ENCODE measurements around the gene DEDD.

Gene DEDD

DNA sequence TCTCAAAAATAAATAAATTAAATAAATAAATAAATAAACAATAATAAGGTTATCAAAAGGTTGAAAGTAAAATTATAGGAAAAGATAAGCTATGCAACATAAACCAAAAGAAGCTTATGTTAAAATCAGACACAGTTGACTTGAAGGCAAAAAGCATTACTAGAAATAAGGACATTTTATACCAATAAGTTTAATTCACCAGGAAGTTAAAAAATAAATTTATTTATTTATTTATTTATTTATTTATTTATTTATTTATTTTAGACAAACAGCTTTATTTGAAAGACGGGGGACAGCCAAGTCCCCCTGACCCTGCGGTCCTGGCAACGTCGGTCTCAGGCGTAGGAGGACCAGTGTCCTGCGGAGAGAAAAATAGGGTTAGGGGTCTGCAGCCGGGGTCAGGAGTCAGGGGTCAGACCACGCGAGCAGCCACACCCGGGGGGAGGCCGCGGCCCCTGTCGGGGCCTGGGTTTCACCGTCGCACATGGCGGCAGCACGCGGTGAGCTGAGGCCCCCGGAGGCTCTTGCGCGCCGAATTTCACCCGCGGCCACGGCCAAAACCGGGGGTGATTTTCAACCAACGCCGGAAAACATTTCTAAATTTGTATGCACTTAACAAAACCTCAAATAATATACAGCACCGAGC lies 8.4 kb upstream of the DEDD start:
- TF ChIP-seq, protein P1, sequence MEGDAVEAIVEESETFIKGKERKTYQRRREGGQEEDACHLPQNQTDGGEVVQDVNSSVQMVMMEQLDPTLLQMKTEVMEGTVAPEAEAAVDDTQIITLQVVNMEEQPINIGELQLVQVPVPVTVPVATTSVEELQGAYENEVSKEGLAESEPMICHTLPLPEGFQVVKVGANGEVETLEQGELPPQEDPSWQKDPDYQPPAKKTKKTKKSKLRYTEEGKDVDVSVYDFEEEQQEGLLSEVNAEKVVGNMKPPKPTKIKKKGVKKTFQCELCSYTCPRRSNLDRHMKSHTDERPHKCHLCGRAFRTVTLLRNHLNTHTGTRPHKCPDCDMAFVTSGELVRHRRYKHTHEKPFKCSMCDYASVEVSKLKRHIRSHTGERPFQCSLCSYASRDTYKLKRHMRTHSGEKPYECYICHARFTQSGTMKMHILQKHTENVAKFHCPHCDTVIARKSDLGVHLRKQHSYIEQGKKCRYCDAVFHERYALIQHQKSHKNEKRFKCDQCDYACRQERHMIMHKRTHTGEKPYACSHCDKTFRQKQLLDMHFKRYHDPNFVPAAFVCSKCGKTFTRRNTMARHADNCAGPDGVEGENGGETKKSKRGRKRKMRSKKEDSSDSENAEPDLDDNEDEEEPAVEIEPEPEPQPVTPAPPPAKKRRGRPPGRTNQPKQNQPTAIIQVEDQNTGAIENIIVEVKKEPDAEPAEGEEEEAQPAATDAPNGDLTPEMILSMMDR (IDR thresholded peaks at IDR 0.05; ENCODE audit: unreplicated experiment in 3 of 3) = no peak
- no peak overlapping the region for H3K27ac Mint-ChIP-seq
- H3K4me3 Mint-ChIP-seq = no peak overlapping the region
- H3K4me1 Mint-ChIP-seq = peaks cover 29% of the 10 kb centered on the region
- no peaks in the 10 kb centered on the region for H3K9me3 Mint-ChIP-seq
- no peaks in the 10 kb centered on the region for H3K27me3 Mint-ChIP-seq (ENCODE audit: low read depth)
- H3K36me3 Mint-ChIP-seq (ENCODE audit: low read depth) = no peaks in the 10 kb centered on the region

DNA sequence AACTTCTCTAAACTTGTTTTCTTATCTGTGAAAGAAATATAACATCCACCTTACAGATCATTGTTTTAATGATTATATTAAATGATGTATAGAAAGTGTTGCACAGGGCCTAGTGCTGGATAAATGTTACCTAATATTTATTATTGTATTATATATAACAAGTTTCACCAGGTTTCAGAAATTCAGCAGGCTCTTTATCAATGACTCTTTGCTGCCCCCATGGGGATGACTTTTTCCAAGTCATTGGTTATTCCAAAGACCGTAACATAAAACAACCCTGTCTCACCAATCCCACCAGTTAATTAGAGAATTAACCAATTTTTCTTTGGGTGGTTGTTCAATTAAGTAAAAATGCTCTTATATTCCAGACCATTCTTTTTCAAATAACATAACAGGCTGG lies 7.3 kb upstream of the DEDD start:
- Mint-ChIP-seq H3K27ac (no peak overlapping the region), H3K27me3 (ENCODE audit: low read depth) (no peaks in the 10 kb centered on the region), H3K4me3 (no peak overlapping the region), H3K4me1 (peaks cover 31% of the 10 kb centered on the region), H3K9me3 (no peaks in the 10 kb centered on the region), H3K36me3 (ENCODE audit: low read depth) (no peaks in the 10 kb centered on the region)
- TF ChIP-seq, protein P1 (IDR thresholded peaks at IDR 0.05; ENCODE audit: unreplicated experiment in 3 of 3) = peak; percentile 49 to 60 (median 50)

DNA sequence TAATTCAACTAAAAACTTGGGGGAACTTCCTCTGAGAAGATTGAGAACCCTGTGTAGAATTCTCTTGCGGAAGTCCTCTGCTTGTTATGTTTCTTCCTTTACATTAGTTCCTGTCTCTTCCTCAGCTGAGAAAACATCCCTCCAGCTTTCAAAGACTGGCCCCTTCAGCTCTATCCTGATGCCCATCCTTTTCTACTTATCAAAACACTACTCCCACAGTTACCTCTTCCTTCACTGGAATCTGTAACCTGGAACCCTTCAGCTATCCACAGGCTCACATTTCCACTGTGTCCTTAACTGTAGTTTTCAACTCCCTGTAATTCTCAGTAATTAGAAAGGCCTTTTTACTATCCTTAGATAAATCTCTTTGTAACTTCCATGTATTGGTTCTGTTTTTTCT lies 6.0 kb upstream of the DEDD start:
- no peaks in the 10 kb centered on the region for H3K9me3 Mint-ChIP-seq
- peaks cover 31% of the 10 kb centered on the region for H3K4me1 Mint-ChIP-seq
- H3K27ac Mint-ChIP-seq = peak overlapping the region; percentile 31 to 70 (median 39)
- H3K4me3 Mint-ChIP-seq = peak overlapping the region; percentile 23 to 57 (median 26)
- no peaks in the 10 kb centered on the region for H3K36me3 Mint-ChIP-seq (ENCODE audit: low read depth)
- TF ChIP-seq, protein P1 (IDR thresholded peaks at IDR 0.05; ENCODE audit: unreplicated experiment in 3 of 3) = no peak
- H3K27me3 Mint-ChIP-seq (ENCODE audit: low read depth) = no peaks in the 10 kb centered on the region

DNA sequence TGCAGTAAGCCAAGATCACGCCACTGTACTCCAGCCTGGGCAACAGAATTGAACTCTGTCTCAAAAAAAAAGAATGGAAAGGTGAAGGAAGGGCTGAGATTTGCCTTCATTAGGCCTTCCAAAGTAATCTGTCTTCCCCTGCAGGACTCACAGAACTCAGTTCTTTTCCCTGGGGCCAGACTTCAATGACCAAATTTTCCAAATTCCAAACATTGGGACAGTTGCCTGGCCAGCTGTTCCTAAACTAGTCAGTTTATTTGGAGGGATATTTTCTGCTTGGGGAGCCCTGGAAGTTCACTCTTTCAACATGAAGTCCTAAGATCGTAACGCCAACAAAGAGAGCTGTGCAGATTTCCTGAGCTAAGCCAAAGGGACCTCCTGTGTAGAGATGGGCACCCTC lies 5.4 kb upstream of the DEDD start:
- TF ChIP-seq, protein P1 (IDR thresholded peaks at IDR 0.05; ENCODE audit: unreplicated experiment in 3 of 3) = no peak
- Mint-ChIP-seq H3K4me1 (peaks cover 31% of the 10 kb centered on the region), H3K27ac (peak overlapping the region; percentile 31 to 70 (median 39)), H3K36me3 (ENCODE audit: low read depth) (no peaks in the 10 kb centered on the region), H3K9me3 (no peaks in the 10 kb centered on the region), H3K4me3 (no peak overlapping the region), H3K27me3 (ENCODE audit: low read depth) (no peaks in the 10 kb centered on the region)

DNA sequence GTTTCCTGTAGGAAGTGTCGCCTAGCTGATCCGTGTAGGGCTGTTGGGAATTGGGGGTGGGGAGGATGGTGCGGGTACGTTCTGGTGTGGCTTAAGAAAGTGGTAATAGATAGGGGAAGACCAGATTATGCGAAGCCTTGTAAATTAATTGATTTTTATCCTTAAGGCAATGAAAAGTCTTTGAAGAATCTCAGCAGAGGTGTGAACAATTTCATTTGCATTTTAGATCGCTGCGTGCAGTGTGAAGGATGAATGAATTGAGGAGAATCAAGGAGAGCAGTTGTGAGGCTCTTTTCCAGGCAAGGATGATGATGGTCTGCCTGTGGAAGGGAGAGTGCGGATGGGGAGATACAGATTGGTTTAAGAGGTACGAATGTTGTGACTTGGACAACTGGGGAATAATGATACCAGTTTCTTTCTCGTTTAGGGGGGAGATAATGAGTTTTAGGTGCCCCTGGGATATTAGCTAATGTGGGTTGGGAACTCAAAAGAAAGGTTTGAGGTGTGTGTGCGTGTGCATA lies 813 bp upstream of the DEDD start:
- Mint-ChIP-seq H3K27me3 (ENCODE audit: low read depth) (no peaks in the 10 kb centered on the region), H3K4me3 (no peak overlapping the region), H3K4me1 (peaks cover 44% of the 10 kb centered on the region), H3K27ac (no peak overlapping the region), H3K36me3 (ENCODE audit: low read depth) (peaks cover 12% of the 10 kb centered on the region), H3K9me3 (no peaks in the 10 kb centered on the region)
- TF ChIP-seq, protein P1 (IDR thresholded peaks at IDR 0.05; ENCODE audit: unreplicated experiment in 3 of 3) = no peak

Data from nephron (organoid).